ENCODE measurements around the gene HK2. TPM values are rescaled to one million over a fixed set of nuclear protein-coding genes. Genes with fewer than 3 reads are reported as not detected.
"Not testable (repeated sequence)": the region's sequence is repeated elsewhere in the genome, so short reads cannot be mapped to it uniquely, and the experiment has no call there.

HK2 gene
- polyA plus RNA-seq, 1 donor: 7.4 TPM

GRCh38 chr2:74877781-74878433 is 44.0 kb downstream of the HK2 start:
- DNase-seq: no peak

- DNase-seq: no peak
Measured at GRCh38 chr2:74878551-74878950, 44.6 kb downstream of the HK2 start.

GRCh38 chr2:74880054-74880728 is 46.3 kb downstream of the HK2 start:
- DNase-seq: no peak

GRCh38 chr2:74881176-74881575 is 47.2 kb downstream of the HK2 start:
- DNase-seq: no peak

GRCh38 chr2:74881626-74882298 is 47.8 kb downstream of the HK2 start:
- no peak for DNase-seq

GRCh38 chr2:74882299-74882687 is 48.4 kb downstream of the HK2 start:
- no peak for DNase-seq

- no peak for DNase-seq
Measured at GRCh38 chr2:74883011-74883410, 49.1 kb downstream of the HK2 start.

- DNase-seq: no peak
Measured at GRCh38 chr2:74884118-74884762, 50.3 kb downstream of the HK2 start.

GRCh38 chr2:74884866-74885265 is 50.9 kb downstream of the HK2 start:
- DNase-seq: no peak

GRCh38 chr2:74886251-74886650 is 52.3 kb downstream of the HK2 start:
- no peak for DNase-seq

- DNase-seq: no peak
Measured at GRCh38 chr2:74886811-74887210, 52.9 kb downstream of the HK2 start.

- no peak for DNase-seq
Measured at GRCh38 chr2:74887445-74887951, 53.6 kb downstream of the HK2 start.

GRCh38 chr2:74887960-74888700 is 54.2 kb downstream of the HK2 start:
- no peak for DNase-seq

- DNase-seq: no peak
Measured at GRCh38 chr2:74889159-74889558, 55.2 kb downstream of the HK2 start.

- DNase-seq: no peak
Measured at GRCh38 chr2:74890711-74891110, 56.8 kb downstream of the HK2 start.

- no peak for DNase-seq
Measured at GRCh38 chr2:74891136-74891764, 57.3 kb downstream of the HK2 start.

GRCh38 chr2:74891816-74892215 is 57.9 kb downstream of the HK2 start:
- DNase-seq: not testable (repeated sequence)

- DNase-seq: no peak
Measured at GRCh38 chr2:74892609-74893008, 58.7 kb downstream of the HK2 start.

- DNase-seq: no peak
Measured at GRCh38 chr2:74893332-74893731, 59.4 kb downstream of the HK2 start.

- no peak for DNase-seq
Measured at GRCh38 chr2:74894272-74894981, 60.5 kb downstream of the HK2 start.

GRCh38 chr2:74895001-74895400 is 61.1 kb downstream of the HK2 start:
- DNase-seq: no peak

Data from hindlimb muscle (tissue), 1 donor.